ENCODE data around the gene TBATA. TPM values are rescaled to one million over a fixed set of nuclear protein-coding genes. Genes with fewer than 3 reads are reported as not detected.
A peak's percentile ranks its signal among the peaks of the same experiment; 100 is the strongest.
"Not testable (repeated sequence)": the region's sequence is repeated elsewhere in the genome, so short reads cannot be mapped to it uniquely, and the experiment has no call there.

The TBATA gene
- total RNA-seq, 2 donors from 2014 or later = not detected

- intact Hi-C loops (cut with DNase I, micrococcal nuclease) = no loop called here
Observed at GRCh38 chr10:70770001-70770400, 15.2 kb downstream of the TBATA start.

GRCh38 chr10:70769121-70769520 lies 16.1 kb downstream of the TBATA start:
- intact Hi-C loops (cut with DNase I, micrococcal nuclease) = no loop called here
- DNase-seq = no peak

More at GRCh38 chr10:70770001-70770400, 15.2 kb downstream of the TBATA start:
- DNase-seq (no peak), ATAC-seq (no peak)

GRCh38 chr10:70768026-70768685 lies 17.0 kb downstream of the TBATA start:
- ATAC-seq; DNase-seq; intact Hi-C loops (cut with DNase I, micrococcal nuclease): not testable (repeated sequence)

More at GRCh38 chr10:70769121-70769520, 16.1 kb downstream of the TBATA start:
- no peak for ATAC-seq

- DNase-seq (no peak), ATAC-seq (no peak)
- intact Hi-C loops (cut with DNase I, micrococcal nuclease) = no loop called here
Observed at GRCh38 chr10:70765794-70766594, 19.2 kb downstream of the TBATA start.

- ATAC-seq (no peak), DNase-seq (peak in 1 of 2 donors; percentile 7)
- intact Hi-C loops (cut with DNase I, micrococcal nuclease) = no loop called here
Observed at GRCh38 chr10:70763567-70763966, 21.6 kb downstream of the TBATA start.

GRCh38 chr10:70762441-70763175 lies 22.6 kb downstream of the TBATA start:
- no peak for ATAC-seq
- no peak for DNase-seq
- intact Hi-C loops (cut with DNase I, micrococcal nuclease) = no loop called here

GRCh38 chr10:70761727-70762350 lies 23.3 kb downstream of the TBATA start:
- intact Hi-C loops (cut with DNase I, micrococcal nuclease) = no loop called here
- ATAC-seq = no peak
- no peak for DNase-seq

GRCh38 chr10:70761031-70761601 lies 24.1 kb downstream of the TBATA start:
- intact Hi-C loops (cut with DNase I, micrococcal nuclease) = no loop called here
- ATAC-seq (no peak), DNase-seq (no peak)

GRCh38 chr10:70760271-70760787 lies 24.8 kb downstream of the TBATA start:
- intact Hi-C loops (cut with DNase I, micrococcal nuclease) = no loop called here
- no peak for ATAC-seq
- DNase-seq = no peak

GRCh38 chr10:70759781-70760180 lies 25.4 kb downstream of the TBATA start:
- intact Hi-C loops (cut with DNase I, micrococcal nuclease) = loop anchor here (5.0 kb wide), 2 partner anchors 207 to 212 kb away; no protein-coding TSS in a partner anchor
- DNase-seq (no peak), ATAC-seq (no peak)

GRCh38 chr10:70758757-70759514 lies 26.2 kb downstream of the TBATA start:
- ATAC-seq = peak; percentile 65
- peak; percentile 46 to 76 for DNase-seq
- intact Hi-C loops (cut with DNase I, micrococcal nuclease) = loop anchor here (5.0 kb wide), 2 partner anchors 207 to 212 kb away; no protein-coding TSS in a partner anchor

GRCh38 chr10:70757856-70758255 lies 27.3 kb downstream of the TBATA start:
- intact Hi-C loops (cut with DNase I, micrococcal nuclease) = loop anchor here (5.0 kb wide), 2 partner anchors 206 to 211 kb away; no protein-coding TSS in a partner anchor
- no peak for ATAC-seq
- no peak for DNase-seq

- intact Hi-C loops (cut with DNase I, micrococcal nuclease) = loop anchor here (5.0 kb wide), 2 partner anchors 205 to 210 kb away; no protein-coding TSS in a partner anchor
- no peak for ATAC-seq
- DNase-seq = no peak
Observed at GRCh38 chr10:70756700-70757360, 28.3 kb downstream of the TBATA start.

GRCh38 chr10:70753841-70754621 lies 31.1 kb downstream of the TBATA start:
- DNase-seq (no peak), ATAC-seq (no peak)
- intact Hi-C loops (cut with DNase I, micrococcal nuclease) = no loop called here

- ATAC-seq (no peak), DNase-seq (no peak)
- intact Hi-C loops (cut with DNase I, micrococcal nuclease) = no loop called here
Observed at GRCh38 chr10:70753026-70753663, 32.0 kb downstream of the TBATA start.

- no peak for ATAC-seq
- intact Hi-C loops (cut with DNase I, micrococcal nuclease) = no loop called here
- DNase-seq = no peak
Observed at GRCh38 chr10:70752571-70752970, 32.6 kb downstream of the TBATA start.

Data from left colon (tissue), 2 donors.